IMR-90 (cell line): ENCODE data around the gene JPH3. TPM values are rescaled to one million over a fixed set of nuclear protein-coding genes. Genes with fewer than 3 reads are reported as not detected.

ENCODE experiments used
- ATAC-seq: fragments of 200-7000 bp; cut with Tn5 transposase; 2 replicates; pipeline ENCODE4 v1.9.1; 2020; ENCODE audit warnings: low read depth, mild to moderate bottlenecking, moderate library complexity
- BruUV-seq: library from RNA; stranded (reverse); fragments of 400-500 nt; replicated peaks from 2 replicates; lab custom pipeline; 2021; lab: Mats Ljungman, UMichigan
- CTCF ChIA-PET: fragments of 300-600 bp; formaldehyde crosslinking; extraction: SDS; loops from one replicate; lab custom pipeline; 2021; ENCODE audit warnings: antibody characterized with exemption; lab: Yijun Ruan, JAX
- POLR2A ChIA-PET: fragments of 300-600 bp; sonication (Branson Sonifier 250); formaldehyde crosslinking; loops from one replicate; lab custom pipeline; 2022; ENCODE audit warnings: antibody characterized with exemption; ENCODE audit not compliant: unreplicated experiment; lab: Charles Lee
- DNase-seq: peaks from one replicate; pipeline ENCODE4 v3.0.0; 2013
- H2AFZ ChIP-seq: replicated peaks from 2 replicates; pipeline ENCODE3; 2013; ENCODE audit warnings: low read length, mild to moderate bottlenecking; ENCODE audit not compliant: poor library complexity
- H2AK5ac ChIP-seq: 2 replicates; pipeline ENCODE4 v1.6.1; 2013; ENCODE audit warnings: low read depth, low read length, inconsistent platforms
- H2AK9ac ChIP-seq: replicated peaks from 2 replicates; pipeline ENCODE3; 2013; ENCODE audit warnings: mild to moderate bottlenecking, low read depth, low read length, moderate library complexity; ENCODE audit not compliant: poor library complexity
- H2BK120ac ChIP-seq: 2 replicates; pipeline ENCODE4 v1.6.1; 2013; ENCODE audit warnings: low read depth, low read length, inconsistent platforms
- H2BK15ac ChIP-seq: 3 replicates; pipeline ENCODE4 v1.6.1; 2013; ENCODE audit warnings: low read depth, low read length, inconsistent platforms
- H2BK20ac ChIP-seq: 2 replicates; pipeline ENCODE4 v1.6.1; 2013; ENCODE audit warnings: low read depth, mild to moderate bottlenecking, inconsistent platforms, low read length, moderate library complexity
- H2BK5ac ChIP-seq: 2 replicates; pipeline ENCODE4 v1.6.1; 2013; ENCODE audit warnings: mild to moderate bottlenecking, low read depth, low read length, inconsistent platforms; ENCODE audit not compliant: poor library complexity, severe bottlenecking
- H3K14ac ChIP-seq: replicated peaks from 2 replicates; pipeline ENCODE4 v1.6.1; 2013; ENCODE audit warnings: low read depth, low read length, inconsistent platforms
- H3K18ac ChIP-seq: 2 replicates; pipeline ENCODE4 v1.6.1; 2013; ENCODE audit warnings: low read depth, low read length, control low read depth
- H3K23ac ChIP-seq: 2 replicates; pipeline ENCODE4 v1.6.1; 2013; ENCODE audit warnings: low read depth, low read length, inconsistent platforms
- H3K27ac ChIP-seq: 2 replicates; pipeline ENCODE4 v1.5.1; 2013; ENCODE audit warnings: mild to moderate bottlenecking, control low read depth, low read length; ENCODE audit not compliant: insufficient read depth
- H3K27me3 ChIP-seq: 2 replicates; pipeline ENCODE4 v1.6.1; 2013; ENCODE audit warnings: low read length; ENCODE audit not compliant: control insufficient read depth, insufficient read depth
- H3K36me3 ChIP-seq: 2 replicates; pipeline ENCODE4 v1.6.1; 2013; ENCODE audit warnings: low read length, mixed read lengths; ENCODE audit not compliant: control insufficient read depth, insufficient read depth
- H3K4ac ChIP-seq: 2 replicates; pipeline ENCODE4 v1.6.1; 2013; ENCODE audit warnings: low read depth, low read length, inconsistent platforms
- H3K4me1 ChIP-seq: 2 replicates; pipeline ENCODE4 v1.6.1; 2013; ENCODE audit warnings: low read length, mixed read lengths; ENCODE audit not compliant: control insufficient read depth, insufficient read depth
- H3K4me2 ChIP-seq: 2 replicates; pipeline ENCODE4 v1.6.1; 2013; ENCODE audit warnings: low read depth, mild to moderate bottlenecking, control low read depth, low read length, moderate library complexity
- H3K4me3 ChIP-seq: 2 replicates; pipeline ENCODE4 v1.5.1; 2013; ENCODE audit warnings: low read depth, mild to moderate bottlenecking, control low read depth, low read length, moderate library complexity; ENCODE audit not compliant: insufficient read depth
- H3K56ac ChIP-seq: 2 replicates; pipeline ENCODE4 v1.6.1; 2013; ENCODE audit warnings: low read length, inconsistent platforms; ENCODE audit not compliant: insufficient read depth; ENCODE audit errors: extremely low read depth
- H3K79me1 ChIP-seq, 2 experiments: 2 replicates each; pipeline ENCODE4 v1.6.1; 2013; ENCODE audit warnings: low read length in 2 of 2, inconsistent platforms in 1 of 2, low read depth in 1 of 2
- H3K9ac ChIP-seq: 2 replicates; pipeline ENCODE4 v1.6.1; 2013; ENCODE audit warnings: low read depth, low read length, control low read depth
- H3K9me1 ChIP-seq: 2 replicates; pipeline ENCODE4 v1.6.1; 2013; ENCODE audit warnings: low read length, inconsistent platforms; ENCODE audit not compliant: insufficient read depth
- H3K9me3 ChIP-seq: 2 replicates; pipeline ENCODE4 v1.6.1; 2013; ENCODE audit warnings: low read length; ENCODE audit not compliant: control insufficient read depth, insufficient read depth
- H4K20me1 ChIP-seq: 2 replicates; pipeline ENCODE4 v1.6.1; 2013; ENCODE audit warnings: low read length, inconsistent platforms; ENCODE audit not compliant: insufficient read depth
- H4K5ac ChIP-seq: 2 replicates; pipeline ENCODE4 v1.6.1; 2013; ENCODE audit warnings: mild to moderate bottlenecking, low read depth, low read length, control low read depth
- H4K8ac ChIP-seq, 2 experiments: 2 replicates each; pipeline ENCODE4 v1.6.1; 2013; ENCODE audit warnings: low read depth in 2 of 2, low read length in 2 of 2, control low read depth in 1 of 2, inconsistent platforms in 1 of 2
- H4K91ac ChIP-seq: 2 replicates; pipeline ENCODE4 v1.6.1; 2013; ENCODE audit warnings: low read depth, low read length, inconsistent platforms; ENCODE audit not compliant: insufficient read depth
- BHLHE40 ChIP-seq: fragments of 150-350 bp; IDR thresholded peaks from 2 replicates; pipeline ENCODE4 v1.6.1; 2016; ENCODE audit warnings: mild to moderate bottlenecking, low read depth, low read length
- FOS ChIP-seq: fragments of 150-350 bp; IDR thresholded peaks from 2 replicates; pipeline ENCODE4 v1.6.1; 2016; ENCODE audit warnings: low read depth, low read length
- MAFK ChIP-seq: IDR thresholded peaks from 2 replicates; pipeline ENCODE4 v1.6.1; 2012; ENCODE audit warnings: low read depth, low read length, improper control_type of control experiment
- MXI1 ChIP-seq: IDR thresholded peaks from 2 replicates; pipeline ENCODE4 v1.6.1; 2012; ENCODE audit warnings: low read depth, mild to moderate bottlenecking, low read length, moderate library complexity, borderline replicate concordance
- NFE2L2 ChIP-seq: fragments of 150-350 bp; IDR thresholded peaks from 2 replicates; pipeline ENCODE4 v1.6.1; 2016; ENCODE audit warnings: low read depth, mild to moderate bottlenecking, low read length
- RCOR1 ChIP-seq: IDR thresholded peaks from 2 replicates; pipeline ENCODE4 v1.6.1; 2012; ENCODE audit warnings: mild to moderate bottlenecking, low read length, improper control_type of control experiment; ENCODE audit not compliant: insufficient replicate concordance
- WGBS, 2 experiments: methylation state at CpG; one replicate each; pipeline versions ENCODE4 v1.1.5 to v1.1.7; 2013; ENCODE audit warnings: missing lambda C conversion rate in 2 of 2; ENCODE audit not compliant: insufficient read length in 1 of 2; ENCODE audit errors: extremely low coverage in 2 of 2; 5-methylcytosine and 5-hydroxymethylcytosine counted together
- dilution Hi-C: fragments of 300-500 bp; cut with HindIII; formaldehyde crosslinking; loops from one replicate; pipeline ENCODE4 v1.14.3; 2018; ENCODE audit warnings: low sequenced_read_pairs; ENCODE audit not compliant: unreplicated experiment
- in situ Hi-C: fragments of 300-500 bp; cut with MboI; formaldehyde crosslinking; loops from 3 replicates; pipeline ENCODE4 v1.14.3; 2019; ENCODE audit warnings: low sequenced_read_pairs, inconsistent platforms, mixed read lengths
- intact Hi-C: fragments of 100-400 bp; cut with micrococcal nuclease; formaldehyde crosslinking; loops from 2 replicates; pipeline ENCODE4 v1.10.0; 2022
- polyA plus RNA-seq, 3 experiments: library from polyadenylated mRNA; depleted of rRNA; stranded (reverse); fragments of >200 nt; gene quantifications; 2 replicates each; pipeline ENCODE4 v1.2.3, GENCODE V29; 2012; ENCODE audit warnings: low replicate concordance in 1 of 3
- total RNA-seq: library from RNA; depleted of rRNA; stranded (reverse); fragments of >200 nt; gene quantifications from 2 replicates; pipeline ENCODE4 v1.2.3, GENCODE V29; 2012
- TF ChIP-seq, protein P1 (sequence below): fragments of 150-350 bp; IDR thresholded peaks from 2 replicates; pipeline ENCODE4 v1.6.1; 2017; ENCODE audit warnings: mild to moderate bottlenecking, antibody characterized with exemption, low read length, low read depth
- TF ChIP-seq, protein P2 (sequence below): conservative IDR thresholded peaks from 2 replicates; pipeline ENCODE4 v1.5.1; 2012; ENCODE audit warnings: mild to moderate bottlenecking, low read depth, low read length, improper control_type of control experiment

The JPH3 gene
- total and polyA plus RNA-seq, 2 of the 4 experiments (the other 2 are of a cell fraction) = 0.03 TPM; not detected in 1

DNA sequence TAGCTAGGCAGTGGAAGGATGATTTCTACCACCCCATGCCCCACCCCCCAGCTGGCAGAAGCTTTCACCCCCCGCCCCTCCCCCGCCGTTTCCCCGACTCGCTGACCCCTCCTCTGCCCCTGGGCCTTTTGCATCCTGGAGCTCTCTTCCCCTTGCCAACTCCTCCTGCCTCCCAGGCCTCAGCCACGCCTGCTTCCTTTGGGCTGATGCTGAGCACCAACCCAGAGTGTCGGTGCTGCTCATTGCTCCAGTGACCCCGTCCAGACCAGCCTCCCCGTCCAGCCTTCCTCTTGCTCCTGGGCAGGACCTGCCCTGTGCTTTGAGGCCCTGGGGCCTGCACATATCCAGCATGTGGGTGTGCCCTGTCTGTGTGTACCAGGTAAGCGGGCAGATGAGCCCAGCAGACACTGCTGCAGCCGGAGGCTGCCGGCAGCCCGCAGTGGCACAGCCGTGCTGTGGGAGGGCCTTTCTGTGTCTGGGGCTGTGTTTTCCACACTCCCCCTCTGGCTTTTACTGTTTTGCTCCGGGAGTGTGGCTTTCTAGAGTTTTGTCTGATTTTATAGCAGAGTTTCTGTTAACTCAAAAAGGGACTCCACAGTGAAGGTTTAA is 72.9 kb downstream of the JPH3 start:
- BruUV-seq = no TSS peak

More for the DNA sequence above, 72.9 kb downstream of the JPH3 start:
- ChIA-PET CTCF (no interaction called here), POLR2A (no interaction called here)
- Histone ChIP-seq H2BK20ac (no peak overlapping the region), H2BK5ac (no peak overlapping the region), H4K91ac (no peak overlapping the region), H3K4me2 (no peak overlapping the region), H3K27ac (no peak overlapping the region), H3K56ac (no peak overlapping the region), H2BK120ac (no peak overlapping the region), H3K9me1 (0 out of 2 replicates have a peak, but pooled peaks cover 3% of the 10 kb centered on the region), H3K4ac (no peak overlapping the region), H2AFZ (no peak overlapping the region), H3K9ac (no peak overlapping the region), H3K79me1 (no peaks in the 10 kb centered on the region), H2BK15ac (no peak overlapping the region), H3K4me3 (no peak overlapping the region), H3K14ac (no peak overlapping the region), H2AK9ac (no peak overlapping the region), H3K4me1 (no peaks in the 10 kb centered on the region), H3K36me3 (no peaks in the 10 kb centered on the region), H3K18ac (no peak overlapping the region), H4K5ac (no peak overlapping the region), H3K23ac (no peak overlapping the region), H3K9me3 (no peaks in the 10 kb centered on the region), H3K27me3 (peaks cover 27% of the 10 kb centered on the region), H4K20me1 (no peaks in the 10 kb centered on the region), H4K8ac (no peak overlapping the region), H2AK5ac (no peak overlapping the region)
- dilution Hi-C loops = no loop called here
- in situ Hi-C loops = no loop called here
- WGBS, 2 experiments = 27% methylated on average over 4 of the region's 15 CpGs; no CpG with 5 or more reads in 1 of the 2 experiments
- TF ChIP-seq, protein P1, sequence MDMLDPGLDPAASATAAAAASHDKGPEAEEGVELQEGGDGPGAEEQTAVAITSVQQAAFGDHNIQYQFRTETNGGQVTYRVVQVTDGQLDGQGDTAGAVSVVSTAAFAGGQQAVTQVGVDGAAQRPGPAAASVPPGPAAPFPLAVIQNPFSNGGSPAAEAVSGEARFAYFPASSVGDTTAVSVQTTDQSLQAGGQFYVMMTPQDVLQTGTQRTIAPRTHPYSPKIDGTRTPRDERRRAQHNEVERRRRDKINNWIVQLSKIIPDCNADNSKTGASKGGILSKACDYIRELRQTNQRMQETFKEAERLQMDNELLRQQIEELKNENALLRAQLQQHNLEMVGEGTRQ = no peak
- TF ChIP-seq NFE2L2 = no peak
- TF ChIP-seq BHLHE40 = no peak
- no peak for TF ChIP-seq MAFK
- TF ChIP-seq, protein P2, sequence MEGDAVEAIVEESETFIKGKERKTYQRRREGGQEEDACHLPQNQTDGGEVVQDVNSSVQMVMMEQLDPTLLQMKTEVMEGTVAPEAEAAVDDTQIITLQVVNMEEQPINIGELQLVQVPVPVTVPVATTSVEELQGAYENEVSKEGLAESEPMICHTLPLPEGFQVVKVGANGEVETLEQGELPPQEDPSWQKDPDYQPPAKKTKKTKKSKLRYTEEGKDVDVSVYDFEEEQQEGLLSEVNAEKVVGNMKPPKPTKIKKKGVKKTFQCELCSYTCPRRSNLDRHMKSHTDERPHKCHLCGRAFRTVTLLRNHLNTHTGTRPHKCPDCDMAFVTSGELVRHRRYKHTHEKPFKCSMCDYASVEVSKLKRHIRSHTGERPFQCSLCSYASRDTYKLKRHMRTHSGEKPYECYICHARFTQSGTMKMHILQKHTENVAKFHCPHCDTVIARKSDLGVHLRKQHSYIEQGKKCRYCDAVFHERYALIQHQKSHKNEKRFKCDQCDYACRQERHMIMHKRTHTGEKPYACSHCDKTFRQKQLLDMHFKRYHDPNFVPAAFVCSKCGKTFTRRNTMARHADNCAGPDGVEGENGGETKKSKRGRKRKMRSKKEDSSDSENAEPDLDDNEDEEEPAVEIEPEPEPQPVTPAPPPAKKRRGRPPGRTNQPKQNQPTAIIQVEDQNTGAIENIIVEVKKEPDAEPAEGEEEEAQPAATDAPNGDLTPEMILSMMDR = no peak
- TF ChIP-seq MXI1 = no peak
- no peak for TF ChIP-seq RCOR1
- TF ChIP-seq FOS = no peak
- intact Hi-C loops = no loop called here
- ATAC-seq (no peak; the same call in 1 of the 2 replicates), DNase-seq (no peak)
